Ishikawa (cell line): ENCODE data around the gene METTL27.

Experiments
- CEBPB ChIP-seq: IDR thresholded peaks from 2 replicates; pipeline ENCODE4 v1.6.1; 2012
- EP300 ChIP-seq: IDR thresholded peaks from 2 replicates; pipeline ENCODE4 v1.6.1; 2012; ENCODE audit warnings: borderline replicate concordance
- RAD21 ChIP-seq: IDR thresholded peaks from 2 replicates; pipeline ENCODE4 v1.6.1; 2012; ENCODE audit warnings: low read depth
- TAF1 ChIP-seq: IDR thresholded peaks from 2 replicates; pipeline ENCODE4 v1.6.1; 2012; ENCODE audit warnings: low read depth, mild to moderate bottlenecking
- TEAD4 ChIP-seq: IDR thresholded peaks from 2 replicates; pipeline ENCODE4 v1.6.1; 2012

DNA sequence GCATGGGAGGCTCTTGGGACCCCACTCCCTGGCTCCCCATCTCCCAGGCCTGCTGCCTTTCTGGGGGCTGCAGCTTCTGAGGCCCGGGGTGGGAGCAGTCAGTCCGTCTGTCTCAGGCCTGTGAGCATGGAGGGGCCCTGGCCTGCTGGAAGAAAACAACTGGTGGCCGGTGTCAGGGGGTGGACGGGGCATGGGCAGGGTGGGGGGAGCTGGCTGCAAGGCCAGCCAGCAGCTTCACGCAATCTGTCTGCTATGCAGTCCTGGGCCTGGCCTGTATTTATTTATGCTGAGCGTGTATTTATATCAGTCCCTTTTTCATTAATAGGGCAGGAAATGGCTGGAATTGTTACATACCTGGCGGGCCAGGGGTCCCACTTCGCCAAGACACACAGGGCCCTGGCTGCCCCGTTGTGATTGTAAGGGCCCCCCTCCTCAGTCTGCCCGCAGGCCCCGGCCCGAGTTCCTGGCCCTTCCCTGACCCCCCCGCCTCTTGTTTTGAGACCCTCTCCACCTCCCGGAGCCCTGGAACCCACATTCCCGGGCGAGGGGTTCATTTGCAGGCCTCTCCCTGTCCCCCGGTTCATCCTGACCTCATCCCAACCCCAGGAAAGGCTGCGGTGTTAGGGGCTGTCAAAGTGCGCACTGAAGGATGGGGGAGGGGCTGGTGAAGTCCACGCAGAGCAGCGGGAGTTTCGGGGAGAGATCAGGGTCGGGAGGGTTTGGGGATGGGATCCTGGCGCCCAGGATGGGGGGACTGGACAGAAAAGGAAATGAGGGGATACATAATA lies 26.9 kb upstream of the METTL27 start:
- TF ChIP-seq RAD21 (no peak), EP300 (no peak), TEAD4 (no peak), CEBPB (no peak), TAF1 (no peak)
